Astrocyte of the spinal cord (primary cell): ENCODE results near the gene DAPK2.
A peak's percentile ranks its signal among the peaks of the same experiment; 100 is the strongest.

Experiments used
- DNase-seq: peaks from one replicate; pipeline ENCODE4 v3.0.0; 2011; ENCODE audit warnings: low read depth, low spot score
- H3K4me3 ChIP-seq: 2 replicates; pipeline ENCODE4 v1.5.1; 2011; ENCODE audit warnings: low read depth, mild to moderate bottlenecking, low read length, moderate library complexity
- in situ Hi-C: cut with HindIII; loops from 2 replicates; pipeline ENCODE4 v1.10.0; 2017; ENCODE audit warnings: low sequenced_read_pairs
- TF ChIP-seq, protein P1 (sequence below): IDR thresholded peaks from 2 replicates; pipeline ENCODE4 v1.5.1; 2012; ENCODE audit warnings: low read depth, mild to moderate bottlenecking, low read length, inconsistent platforms

Gene DAPK2

GRCh38 chr15:63913786-63914315 lies 132.4 kb downstream of the DAPK2 start:
- no peak for DNase-seq
- TF ChIP-seq, protein P1, sequence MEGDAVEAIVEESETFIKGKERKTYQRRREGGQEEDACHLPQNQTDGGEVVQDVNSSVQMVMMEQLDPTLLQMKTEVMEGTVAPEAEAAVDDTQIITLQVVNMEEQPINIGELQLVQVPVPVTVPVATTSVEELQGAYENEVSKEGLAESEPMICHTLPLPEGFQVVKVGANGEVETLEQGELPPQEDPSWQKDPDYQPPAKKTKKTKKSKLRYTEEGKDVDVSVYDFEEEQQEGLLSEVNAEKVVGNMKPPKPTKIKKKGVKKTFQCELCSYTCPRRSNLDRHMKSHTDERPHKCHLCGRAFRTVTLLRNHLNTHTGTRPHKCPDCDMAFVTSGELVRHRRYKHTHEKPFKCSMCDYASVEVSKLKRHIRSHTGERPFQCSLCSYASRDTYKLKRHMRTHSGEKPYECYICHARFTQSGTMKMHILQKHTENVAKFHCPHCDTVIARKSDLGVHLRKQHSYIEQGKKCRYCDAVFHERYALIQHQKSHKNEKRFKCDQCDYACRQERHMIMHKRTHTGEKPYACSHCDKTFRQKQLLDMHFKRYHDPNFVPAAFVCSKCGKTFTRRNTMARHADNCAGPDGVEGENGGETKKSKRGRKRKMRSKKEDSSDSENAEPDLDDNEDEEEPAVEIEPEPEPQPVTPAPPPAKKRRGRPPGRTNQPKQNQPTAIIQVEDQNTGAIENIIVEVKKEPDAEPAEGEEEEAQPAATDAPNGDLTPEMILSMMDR, result no peak
- in situ Hi-C loops, result no loop called here
- H3K4me3 ChIP-seq, result no peak overlapping the region

GRCh38 chr15:63913336-63913735 lies 132.9 kb downstream of the DAPK2 start:
- no peak for DNase-seq
- TF ChIP-seq, protein P1, result no peak
- in situ Hi-C loops, result no loop called here
- no peak overlapping the region for H3K4me3 ChIP-seq

- no peak for DNase-seq
- H3K4me3 ChIP-seq, result no peak overlapping the region
- in situ Hi-C loops, result no loop called here
- TF ChIP-seq, protein P1, result no peak
These were observed 134.1 kb downstream of the DAPK2 start for GRCh38 chr15:63912061-63912615.

DNA sequence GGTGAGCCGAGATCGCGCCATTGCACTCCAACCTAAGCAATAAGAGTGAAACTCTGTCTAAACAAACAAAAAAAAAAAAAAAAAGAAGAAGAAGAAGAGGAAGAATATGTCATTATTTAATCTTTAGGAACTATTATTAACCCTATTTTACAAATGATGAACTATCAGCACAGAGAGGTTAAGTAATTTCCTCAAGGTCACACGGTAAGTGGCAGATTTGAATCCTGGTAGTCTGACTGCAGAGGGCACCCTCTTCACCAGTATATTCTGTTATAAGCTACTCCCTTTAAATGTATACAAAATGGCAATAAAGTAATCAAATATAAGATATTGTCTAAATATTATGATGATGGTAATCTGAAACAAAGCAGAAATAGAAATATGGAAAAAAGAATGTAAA lies 135.1 kb downstream of the DAPK2 start:
- DNase-seq, result no peak
- TF ChIP-seq, protein P1, result no peak
- in situ Hi-C loops, result no loop called here
- no peak overlapping the region for H3K4me3 ChIP-seq

- H3K4me3 ChIP-seq, result no peak overlapping the region
- DNase-seq, result peak; percentile 76
- TF ChIP-seq, protein P1, result no peak
- in situ Hi-C loops, result no loop called here
These were observed 136.4 kb downstream of the DAPK2 start for GRCh38 chr15:63909819-63910437.

GRCh38 chr15:63908991-63909390 lies 137.3 kb downstream of the DAPK2 start:
- no peak for DNase-seq
- in situ Hi-C loops, result no loop called here

More at GRCh38 chr15:63908991-63909390, 137.3 kb downstream of the DAPK2 start:
- no peak overlapping the region for H3K4me3 ChIP-seq
- TF ChIP-seq, protein P1, result no peak
